HG03520 (cell line): ENCODE measurements around the gene RBKS.

Experiments
- ATAC-seq: cut with Tn5 transposase; IDR thresholded peaks from one replicate; pipeline ENCODE4 v1.9.1; 2021; ENCODE audit warnings: mild to moderate bottlenecking, moderate library complexity; ENCODE audit not compliant: unreplicated experiment

The RBKS gene

DNA sequence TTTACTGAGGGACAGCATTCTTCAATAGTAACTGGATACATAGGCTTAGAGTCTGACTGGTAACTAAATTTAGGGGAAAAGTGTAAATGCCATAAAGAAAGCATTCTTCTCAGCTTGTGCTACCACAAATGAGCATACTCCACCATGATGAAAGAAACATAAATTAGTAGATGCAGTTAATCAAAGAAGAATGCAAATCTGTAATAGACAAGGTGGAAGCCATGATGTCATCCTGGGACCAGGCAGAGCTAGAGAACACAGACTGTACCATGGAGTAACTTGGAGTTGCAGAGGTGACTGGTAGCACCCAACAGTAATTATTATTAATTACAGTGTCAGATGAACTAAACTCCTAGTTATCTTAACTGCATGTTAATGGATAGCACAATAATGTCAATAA, 51.7 kb downstream of the RBKS start:
- no peak for ATAC-seq

DNA sequence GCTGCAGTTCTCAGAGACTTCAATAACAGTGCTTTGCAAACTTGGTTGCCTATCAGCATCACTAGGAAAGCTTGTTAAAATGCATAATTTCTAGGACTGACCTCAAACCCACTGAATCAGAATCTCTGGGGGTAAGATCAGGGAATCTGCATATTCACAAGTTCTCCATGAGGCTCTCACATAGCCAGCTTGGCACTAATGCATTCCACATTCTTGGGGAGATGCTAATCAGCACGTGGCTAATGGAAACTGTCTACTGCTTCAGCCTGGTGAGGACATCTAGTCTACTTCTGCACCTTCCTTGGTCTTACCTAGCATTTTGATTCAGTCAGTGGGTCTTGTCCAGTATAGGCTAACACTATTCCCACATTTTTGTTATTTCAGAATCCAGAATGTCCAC, 56.3 kb downstream of the RBKS start:
- no peak for ATAC-seq

DNA sequence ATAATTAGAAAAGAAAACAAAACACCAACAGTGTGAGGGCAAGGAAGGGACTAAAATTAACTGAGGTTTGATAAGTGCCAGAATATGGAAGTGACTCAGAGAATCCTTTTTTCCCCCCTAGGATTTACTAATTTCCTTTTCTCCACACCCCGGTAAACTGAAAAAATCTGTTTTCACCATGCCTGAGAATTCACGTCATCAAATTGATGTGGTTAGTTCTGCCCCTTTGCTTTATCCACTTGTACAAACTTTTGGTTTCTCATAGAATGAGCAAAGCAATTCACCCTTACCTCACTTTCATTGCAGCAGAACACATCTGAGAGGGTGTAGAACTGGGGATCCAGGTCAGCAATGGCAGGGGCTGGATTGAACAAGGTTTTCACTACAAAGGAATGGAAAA, 57.8 kb downstream of the RBKS start:
- no peak for ATAC-seq

DNA sequence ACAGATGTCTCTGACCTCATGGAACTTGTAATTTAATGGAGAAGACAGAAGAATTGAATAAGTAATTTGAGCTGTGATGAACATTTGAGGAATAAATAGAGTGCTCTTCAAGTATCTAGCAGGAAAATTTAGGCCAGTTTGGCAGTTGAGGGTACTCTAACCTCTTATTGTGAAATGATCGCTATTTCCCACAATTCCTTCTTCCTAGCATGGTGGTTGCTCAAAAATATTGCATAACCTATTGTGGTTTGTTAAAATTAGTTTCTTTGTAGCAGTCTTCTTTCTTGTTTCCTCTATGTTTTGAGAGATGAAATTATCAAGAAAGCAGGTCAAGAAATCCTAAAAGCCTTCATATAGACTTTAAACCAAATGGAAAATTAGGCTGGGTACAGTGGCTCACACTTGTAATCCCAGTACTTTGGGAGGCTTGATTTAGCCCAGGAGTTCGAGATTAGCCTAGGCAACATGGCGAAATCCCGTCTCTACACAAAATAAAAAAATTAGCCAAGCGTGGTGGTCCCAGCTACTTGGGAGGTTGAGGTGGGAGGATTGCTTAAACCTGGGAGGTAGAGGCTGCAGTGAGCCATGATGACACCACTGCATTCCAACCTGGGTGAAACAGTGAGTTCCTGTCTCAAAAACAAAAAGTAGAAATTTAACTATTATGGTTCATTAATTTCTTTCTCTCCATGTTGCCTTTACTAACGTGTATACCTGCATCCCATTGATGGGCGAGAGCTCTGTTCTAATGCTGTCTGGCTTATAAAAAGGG, 58.7 kb downstream of the RBKS start:
- ATAC-seq, result no peak

DNA sequence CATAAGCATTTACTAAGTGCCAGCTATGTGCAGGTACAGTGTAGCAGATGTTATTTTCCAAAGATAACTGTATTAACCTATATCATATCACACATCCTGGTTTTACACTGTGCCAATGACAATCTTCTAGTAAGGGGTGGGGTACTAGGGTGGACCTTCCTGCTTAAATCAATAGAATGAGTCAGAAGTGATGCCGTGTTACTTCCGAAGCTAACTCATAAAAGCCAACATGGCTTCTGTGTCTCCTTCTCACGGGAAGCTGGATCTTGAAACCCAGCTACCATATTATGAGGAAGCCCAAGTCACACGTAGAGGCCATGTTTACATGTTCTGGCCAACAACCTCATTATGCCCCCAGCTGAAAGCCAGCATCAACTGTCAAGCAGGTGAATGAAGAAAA, 59.5 kb downstream of the RBKS start:
- no peak for ATAC-seq

DNA sequence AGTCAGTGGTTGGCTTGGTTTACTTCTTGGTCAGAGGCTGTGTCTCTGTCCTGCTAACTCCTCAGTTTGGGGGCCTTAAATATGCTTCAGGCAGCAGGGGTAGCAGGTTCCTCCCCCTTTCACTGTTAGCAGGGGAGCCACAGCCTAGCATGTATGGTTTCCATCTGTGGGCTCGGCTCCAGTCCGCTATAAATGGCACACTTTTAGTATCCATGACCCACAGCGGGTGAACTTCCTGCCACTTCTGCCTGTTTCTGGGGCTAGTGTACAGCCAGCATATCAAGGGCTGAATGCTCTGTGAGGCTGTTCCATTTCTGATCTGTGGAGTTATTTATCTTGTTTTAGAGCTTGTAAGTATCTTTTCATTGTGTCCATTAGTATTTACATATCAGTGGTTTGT, 60.4 kb downstream of the RBKS start:
- ATAC-seq, result no peak

DNA sequence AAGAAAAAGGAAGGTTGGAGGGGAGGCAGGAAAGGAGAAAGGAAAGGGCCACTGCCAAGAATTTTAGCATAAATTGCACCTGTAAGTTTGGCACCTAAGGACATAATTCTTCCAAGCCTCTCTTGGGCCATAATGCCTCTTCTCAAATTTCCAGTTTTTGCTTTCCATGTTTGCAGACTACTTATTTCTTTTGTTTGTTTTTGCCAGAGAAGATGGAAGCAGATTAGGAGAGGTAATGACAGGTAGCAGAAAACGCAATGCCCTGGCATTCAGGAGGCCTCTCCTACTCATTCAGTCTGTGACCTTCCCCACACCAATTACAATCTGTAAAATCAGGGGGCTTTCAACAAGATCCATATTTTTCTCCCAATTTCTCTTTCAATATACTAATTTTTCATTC, 61.9 kb downstream of the RBKS start:
- no peak for ATAC-seq

DNA sequence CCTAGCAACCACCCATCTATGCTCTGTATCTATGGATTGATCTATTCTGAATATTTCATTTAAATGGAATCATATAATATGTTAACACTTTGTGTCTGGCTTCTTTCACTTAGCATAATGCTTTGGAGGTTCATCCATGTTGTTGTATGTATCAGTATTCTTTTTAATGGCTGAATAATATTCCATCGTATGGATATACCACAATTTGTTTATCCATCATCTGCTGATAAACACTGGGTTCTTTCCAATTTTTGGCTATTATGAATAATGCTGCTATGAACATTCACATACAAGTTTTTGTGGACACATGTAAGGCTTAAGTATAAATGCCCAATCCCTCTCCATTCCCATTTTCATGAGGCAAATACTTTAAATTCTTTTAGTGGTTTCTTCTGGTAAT, 65.8 kb downstream of the RBKS start:
- ATAC-seq, result no peak

DNA sequence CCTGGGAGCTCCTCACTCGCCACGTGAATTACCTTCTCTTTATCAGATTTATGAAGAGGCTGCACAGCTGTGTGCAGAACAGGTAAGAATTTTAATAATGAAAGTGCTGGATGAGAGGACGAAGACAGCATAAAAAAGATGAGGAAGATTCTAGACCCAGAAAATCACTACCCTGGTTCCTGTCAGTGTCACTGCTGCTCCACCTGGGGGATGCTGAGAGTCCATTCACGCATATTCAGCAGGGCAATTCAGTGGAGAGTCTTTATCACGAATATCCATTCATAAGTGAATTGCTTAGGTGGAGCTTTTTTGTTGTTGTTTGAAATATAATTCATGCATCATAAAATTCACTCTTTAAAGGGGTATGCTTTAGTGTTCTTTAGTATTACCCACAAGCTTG, 66.6 kb downstream of the RBKS start:
- no peak for ATAC-seq

DNA sequence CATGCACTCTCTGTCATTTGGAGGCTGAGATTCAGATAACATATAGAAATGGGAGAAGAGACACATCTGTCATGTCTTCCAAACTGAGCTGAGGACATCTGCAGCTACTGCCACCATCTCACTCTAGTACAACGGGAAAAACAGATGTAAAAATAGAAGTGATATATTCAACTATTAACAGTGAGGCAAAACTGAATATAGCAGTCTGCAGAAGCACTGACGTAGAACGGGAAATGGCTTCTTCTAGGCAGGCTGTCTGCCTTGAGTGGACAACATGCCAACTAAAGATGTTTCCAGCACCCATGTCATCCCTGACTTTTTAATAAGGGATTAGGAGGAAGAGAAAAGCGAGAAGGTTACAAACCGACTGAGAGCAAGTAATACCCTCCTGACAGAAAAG, 67.1 kb downstream of the RBKS start:
- no peak for ATAC-seq

DNA sequence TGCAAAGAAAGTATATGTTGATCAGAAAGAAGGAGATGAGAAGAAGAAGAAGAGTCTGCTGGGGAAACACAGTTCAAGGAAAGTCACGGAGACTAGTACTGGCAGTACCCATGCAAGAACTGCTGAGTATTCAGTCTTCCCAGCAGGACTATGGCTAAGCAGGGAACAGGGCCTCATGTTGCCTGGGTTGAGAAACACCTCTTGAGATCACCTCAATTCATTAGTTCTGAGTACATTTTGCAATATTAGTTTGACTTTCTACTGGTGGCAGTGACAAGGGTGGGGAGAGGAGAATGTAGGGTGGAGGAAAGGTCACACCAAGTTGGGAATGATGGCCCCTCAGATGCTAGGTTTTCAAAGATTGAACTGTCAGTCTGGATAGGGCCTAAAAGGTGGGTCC, 68.1 kb downstream of the RBKS start:
- ATAC-seq, result no peak

DNA sequence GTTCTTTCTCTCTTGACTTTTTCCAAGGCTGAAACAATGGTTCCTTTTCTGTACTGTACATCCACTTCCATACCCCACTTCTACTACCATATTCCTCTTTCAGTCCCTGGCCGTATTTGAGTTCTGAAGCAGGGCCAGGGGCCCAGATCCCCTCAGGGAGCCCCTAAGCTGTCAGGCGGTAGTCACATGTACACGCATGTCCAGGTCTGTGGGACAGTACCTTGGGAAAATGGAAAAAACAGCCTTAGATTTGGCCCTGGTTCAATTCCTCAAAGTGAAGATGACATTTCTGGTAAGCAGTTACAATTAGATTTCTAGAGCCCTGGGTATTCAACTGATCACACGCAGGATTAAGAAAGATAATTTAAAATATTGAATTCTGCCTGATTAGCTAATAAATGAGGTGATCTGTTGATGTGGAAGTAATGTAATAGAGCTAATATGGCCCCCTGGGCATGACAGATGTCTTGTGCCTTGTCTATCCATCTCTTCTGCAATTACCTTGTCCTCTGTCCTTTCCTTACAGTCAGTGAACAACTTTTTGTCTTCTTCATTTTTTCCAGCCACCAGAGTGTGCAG, 74.2 kb downstream of the RBKS start:
- no peak for ATAC-seq

DNA sequence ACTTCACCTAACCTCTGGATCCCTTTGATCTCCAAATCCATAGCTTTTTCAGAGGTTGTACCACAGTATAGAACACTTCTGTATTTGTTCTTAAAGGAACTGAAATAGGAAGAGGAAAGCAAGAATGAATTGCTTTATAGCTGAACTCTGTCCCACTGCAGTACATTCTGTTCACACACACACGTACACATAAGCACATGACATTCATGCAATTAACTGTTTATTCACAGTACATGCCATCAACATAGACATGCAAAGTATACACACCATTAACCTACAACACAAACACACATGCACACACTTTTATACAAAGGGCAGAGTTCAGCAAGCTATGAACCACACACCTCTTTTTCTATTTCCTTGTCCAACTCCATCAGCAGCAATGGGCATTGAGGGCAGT, 75.4 kb downstream of the RBKS start:
- no peak for ATAC-seq

DNA sequence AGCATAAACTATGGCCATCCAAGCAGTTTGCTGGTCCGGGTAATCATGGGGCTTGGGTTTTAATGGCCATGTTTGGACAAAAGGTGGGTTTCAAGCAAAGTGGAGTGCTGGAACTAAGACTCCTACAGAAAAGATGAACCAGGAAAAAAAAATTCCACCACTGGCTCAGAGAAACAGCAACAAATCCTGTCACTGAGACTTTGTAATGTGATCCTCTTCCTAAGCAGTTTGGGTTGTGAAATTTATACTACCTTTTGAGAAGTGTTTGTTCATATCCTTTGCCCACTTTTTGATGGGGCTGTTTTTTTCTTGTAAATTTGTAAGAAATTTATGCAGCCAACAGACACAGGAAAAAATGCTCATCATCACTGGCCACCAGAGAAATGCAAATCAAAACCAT, 78.4 kb downstream of the RBKS start:
- ATAC-seq, result no peak

DNA sequence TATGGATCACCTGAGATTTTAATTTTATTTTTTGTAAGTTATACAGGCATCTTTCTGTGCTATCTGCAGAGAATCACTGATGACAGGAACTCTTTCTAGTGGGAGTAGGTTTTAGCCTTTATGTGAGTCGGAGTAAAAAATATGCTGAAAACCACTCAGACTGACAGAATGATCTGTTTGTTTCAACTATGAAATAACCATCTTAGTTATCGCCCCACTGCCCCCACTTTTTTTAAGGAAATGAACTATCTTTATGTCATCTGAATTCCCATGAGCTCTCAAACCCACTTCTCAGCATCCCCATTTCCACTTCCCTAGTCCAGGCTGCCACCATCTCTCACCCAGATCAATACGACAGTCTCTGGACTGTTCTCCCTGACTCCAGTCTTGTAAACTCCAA, 79.7 kb downstream of the RBKS start:
- no peak for ATAC-seq

DNA sequence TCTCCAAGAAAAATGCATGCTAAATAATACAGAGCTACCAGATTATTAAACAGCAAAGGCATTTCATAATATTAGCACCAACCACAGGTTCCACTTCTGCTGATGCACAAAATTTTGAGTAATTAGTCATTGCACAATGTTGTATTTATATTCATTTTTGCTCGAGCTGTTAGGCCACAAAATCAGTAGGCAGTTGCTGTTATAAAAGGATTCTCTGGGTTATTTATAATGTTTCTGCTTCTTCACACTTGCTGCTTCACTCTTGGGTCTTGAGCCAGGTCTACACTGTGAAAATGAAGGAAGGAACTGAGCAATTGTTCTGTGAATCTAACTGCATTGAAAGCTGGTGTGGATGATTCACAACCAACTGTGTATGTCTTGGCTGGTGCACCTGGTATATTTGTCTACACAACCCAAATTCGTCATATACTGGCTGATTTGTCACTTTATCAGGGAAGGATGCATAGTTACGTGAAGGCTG, 80.4 kb downstream of the RBKS start:
- ATAC-seq, result no peak

DNA sequence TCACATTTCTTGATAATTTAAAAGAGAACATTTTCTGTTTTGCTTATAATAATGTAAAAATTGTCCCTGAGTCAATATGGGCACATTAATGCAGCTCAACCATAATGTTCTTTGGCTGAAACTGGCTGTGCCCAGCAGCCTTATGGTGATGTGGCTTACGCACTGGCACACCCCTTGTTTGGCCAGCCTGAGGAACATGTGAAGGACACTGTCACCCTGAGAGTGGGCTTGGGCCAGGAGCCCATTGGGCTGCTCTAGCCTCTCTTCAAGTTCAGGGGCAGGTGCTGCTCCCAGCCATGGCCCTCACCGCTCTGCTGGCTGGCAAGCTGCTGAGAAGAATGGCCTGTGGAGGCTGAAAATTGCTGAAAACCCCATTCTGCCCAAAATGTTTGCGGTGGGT, 81.2 kb downstream of the RBKS start:
- ATAC-seq, result no peak

DNA sequence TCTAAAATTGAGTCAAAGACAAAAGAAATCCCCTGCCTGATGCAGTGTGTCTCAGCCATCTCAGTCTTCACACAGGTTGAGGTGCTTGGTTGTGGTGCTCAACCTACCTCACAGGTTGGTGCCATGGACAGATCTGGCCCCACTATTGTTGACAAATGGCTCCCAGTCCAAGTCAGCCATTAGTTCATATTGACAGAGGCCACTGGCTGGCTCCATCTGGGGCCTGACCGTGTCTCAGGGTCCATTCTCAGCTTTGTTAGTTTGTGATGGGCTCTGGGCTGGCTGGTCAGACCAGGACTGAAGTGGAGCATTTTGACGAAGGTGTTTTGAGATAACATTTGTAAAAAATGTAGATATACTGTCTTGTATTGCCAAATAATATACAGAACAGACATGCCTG, 81.8 kb downstream of the RBKS start:
- ATAC-seq, result no peak

DNA sequence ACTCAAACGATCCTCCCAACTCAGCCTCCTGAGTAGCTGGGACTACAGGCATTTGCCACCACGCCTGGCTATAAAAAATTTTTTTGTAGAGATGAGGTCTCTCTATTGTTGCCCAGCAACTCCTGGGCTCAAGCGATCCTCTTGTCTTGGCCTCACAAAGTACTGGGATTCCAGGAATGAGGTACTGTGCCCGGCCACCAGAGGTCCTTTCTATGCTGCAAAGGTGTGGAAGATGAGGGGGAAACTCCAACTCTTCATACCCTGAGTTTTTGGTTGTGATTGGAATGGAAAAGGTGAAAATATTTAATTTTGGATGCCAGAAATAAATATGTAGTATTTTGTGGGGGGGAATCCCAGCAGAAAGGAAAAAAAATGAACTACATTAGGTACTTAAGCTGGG, 82.7 kb downstream of the RBKS start:
- ATAC-seq, result no peak

DNA sequence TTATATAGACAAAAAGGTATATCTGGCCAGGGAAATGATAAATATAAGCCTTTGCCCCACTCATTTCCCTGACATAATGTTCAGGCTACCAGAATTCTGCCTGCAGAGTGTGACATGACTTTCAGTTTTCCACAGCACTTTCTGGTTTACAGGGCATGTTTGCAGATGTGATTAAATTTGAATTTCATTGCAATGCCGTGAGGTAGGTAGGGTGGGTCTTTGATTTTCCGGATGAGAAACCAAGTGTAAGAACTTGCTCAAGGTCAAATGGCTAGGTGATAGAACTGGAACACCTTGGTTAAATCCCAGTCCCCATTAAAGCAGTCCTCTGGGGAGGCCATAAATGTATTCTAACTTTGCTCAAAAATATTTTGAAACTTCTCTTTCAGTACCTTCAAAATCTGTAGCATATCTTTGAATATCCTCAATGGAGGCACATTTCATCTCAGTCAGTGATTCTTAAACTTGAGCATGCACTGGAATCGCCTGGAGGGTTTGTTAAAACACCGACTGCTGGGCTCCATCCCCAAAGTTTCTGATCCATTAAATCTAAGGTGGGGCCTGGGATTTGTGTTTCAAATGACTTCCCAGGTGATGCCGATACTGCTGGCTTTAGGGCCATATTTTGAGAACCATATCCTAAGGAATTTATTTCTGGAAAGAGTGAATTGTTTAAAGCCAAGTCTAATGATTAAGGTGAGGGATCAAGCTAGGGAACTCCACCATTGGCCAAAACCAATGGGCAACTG, 83.7 kb downstream of the RBKS start:
- ATAC-seq, result no peak

DNA sequence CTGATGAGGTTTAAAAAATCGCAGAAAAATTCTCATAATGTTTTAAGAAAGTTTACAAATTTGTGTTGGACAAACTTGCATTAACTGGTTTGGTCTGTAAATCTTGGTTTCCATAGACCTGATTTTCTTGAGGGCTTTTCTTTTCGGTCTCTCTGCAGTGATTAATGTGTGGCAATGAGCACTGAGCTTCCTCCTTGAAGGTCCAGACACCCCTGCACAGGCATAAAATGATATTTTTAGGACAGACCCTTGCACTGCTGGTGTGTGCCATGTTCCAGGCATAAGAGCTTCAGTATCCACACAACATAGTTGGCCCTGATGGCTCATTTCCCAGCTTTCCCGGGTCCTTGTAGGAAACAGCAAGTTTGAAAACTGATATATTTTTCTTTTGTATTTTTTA, 85.0 kb downstream of the RBKS start:
- no peak for ATAC-seq

DNA sequence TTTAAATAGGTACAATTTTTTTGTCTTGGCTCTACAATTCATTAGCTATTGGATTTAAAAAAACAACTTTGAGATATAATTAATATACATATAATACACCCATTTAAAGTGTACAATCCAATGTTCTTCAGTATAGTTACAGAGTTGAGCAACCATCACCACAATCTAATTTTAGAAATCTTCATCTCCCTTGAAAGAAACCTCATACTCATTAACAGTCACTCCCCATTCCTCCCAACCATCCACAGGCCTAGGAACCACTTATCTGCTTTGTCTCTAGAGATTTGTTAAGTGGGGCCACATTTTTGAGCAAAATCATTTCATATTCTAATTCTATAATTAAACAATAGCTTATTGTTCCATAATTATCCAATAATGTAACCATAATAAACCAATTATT, 86.0 kb downstream of the RBKS start:
- no peak for ATAC-seq
